ENCODE data around the gene PRKCB.

DNA sequence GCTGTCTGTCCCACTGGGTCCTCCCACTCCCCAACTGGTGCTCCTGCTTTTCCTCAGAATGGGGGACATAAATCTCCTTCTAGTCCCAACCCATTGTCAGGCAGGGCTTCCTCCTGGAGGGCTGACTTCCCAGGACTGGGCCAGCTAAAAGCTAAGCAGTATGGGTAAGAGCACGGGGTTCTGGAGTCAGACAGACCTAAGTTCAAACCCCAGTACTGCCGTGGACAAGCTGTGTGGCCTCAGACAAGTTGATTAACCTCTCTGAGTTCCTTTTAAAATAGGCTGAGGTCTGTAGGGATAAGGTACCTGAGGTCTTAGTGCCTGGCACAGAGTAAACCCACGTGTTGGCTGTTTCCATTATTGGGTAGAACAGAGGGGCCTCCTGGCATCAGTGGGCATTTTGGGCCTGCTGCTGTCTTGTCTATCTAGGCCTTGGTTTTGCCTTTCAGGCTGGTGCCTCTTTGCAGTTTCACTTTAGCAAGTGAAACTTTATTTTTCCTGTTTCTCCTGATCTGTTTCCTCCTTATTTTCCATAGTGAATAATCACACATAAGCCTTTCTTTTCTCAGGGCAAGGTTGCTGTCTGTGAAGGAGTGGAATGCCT lies 114.6 kb downstream of the PRKCB start:
- TF ChIP-seq, protein P1, sequence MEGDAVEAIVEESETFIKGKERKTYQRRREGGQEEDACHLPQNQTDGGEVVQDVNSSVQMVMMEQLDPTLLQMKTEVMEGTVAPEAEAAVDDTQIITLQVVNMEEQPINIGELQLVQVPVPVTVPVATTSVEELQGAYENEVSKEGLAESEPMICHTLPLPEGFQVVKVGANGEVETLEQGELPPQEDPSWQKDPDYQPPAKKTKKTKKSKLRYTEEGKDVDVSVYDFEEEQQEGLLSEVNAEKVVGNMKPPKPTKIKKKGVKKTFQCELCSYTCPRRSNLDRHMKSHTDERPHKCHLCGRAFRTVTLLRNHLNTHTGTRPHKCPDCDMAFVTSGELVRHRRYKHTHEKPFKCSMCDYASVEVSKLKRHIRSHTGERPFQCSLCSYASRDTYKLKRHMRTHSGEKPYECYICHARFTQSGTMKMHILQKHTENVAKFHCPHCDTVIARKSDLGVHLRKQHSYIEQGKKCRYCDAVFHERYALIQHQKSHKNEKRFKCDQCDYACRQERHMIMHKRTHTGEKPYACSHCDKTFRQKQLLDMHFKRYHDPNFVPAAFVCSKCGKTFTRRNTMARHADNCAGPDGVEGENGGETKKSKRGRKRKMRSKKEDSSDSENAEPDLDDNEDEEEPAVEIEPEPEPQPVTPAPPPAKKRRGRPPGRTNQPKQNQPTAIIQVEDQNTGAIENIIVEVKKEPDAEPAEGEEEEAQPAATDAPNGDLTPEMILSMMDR (IDR thresholded peaks at IDR 0.05; ENCODE audit: insufficient read depth, low read length): no peak
- TF ChIP-seq, protein P2, sequence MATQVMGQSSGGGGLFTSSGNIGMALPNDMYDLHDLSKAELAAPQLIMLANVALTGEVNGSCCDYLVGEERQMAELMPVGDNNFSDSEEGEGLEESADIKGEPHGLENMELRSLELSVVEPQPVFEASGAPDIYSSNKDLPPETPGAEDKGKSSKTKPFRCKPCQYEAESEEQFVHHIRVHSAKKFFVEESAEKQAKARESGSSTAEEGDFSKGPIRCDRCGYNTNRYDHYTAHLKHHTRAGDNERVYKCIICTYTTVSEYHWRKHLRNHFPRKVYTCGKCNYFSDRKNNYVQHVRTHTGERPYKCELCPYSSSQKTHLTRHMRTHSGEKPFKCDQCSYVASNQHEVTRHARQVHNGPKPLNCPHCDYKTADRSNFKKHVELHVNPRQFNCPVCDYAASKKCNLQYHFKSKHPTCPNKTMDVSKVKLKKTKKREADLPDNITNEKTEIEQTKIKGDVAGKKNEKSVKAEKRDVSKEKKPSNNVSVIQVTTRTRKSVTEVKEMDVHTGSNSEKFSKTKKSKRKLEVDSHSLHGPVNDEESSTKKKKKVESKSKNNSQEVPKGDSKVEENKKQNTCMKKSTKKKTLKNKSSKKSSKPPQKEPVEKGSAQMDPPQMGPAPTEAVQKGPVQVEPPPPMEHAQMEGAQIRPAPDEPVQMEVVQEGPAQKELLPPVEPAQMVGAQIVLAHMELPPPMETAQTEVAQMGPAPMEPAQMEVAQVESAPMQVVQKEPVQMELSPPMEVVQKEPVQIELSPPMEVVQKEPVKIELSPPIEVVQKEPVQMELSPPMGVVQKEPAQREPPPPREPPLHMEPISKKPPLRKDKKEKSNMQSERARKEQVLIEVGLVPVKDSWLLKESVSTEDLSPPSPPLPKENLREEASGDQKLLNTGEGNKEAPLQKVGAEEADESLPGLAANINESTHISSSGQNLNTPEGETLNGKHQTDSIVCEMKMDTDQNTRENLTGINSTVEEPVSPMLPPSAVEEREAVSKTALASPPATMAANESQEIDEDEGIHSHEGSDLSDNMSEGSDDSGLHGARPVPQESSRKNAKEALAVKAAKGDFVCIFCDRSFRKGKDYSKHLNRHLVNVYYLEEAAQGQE (IDR thresholded peaks at IDR 0.05; ENCODE audit: insufficient replicate concordance, low read depth): no peak
- TF ChIP-seq GABPA (IDR thresholded peaks at IDR 0.05; ENCODE audit: low read depth) (no peak), POLR2AphosphoS5 (IDR thresholded peaks at IDR 0.05; ENCODE audit: low read depth) (0 out of 2 replicates have a peak, but pooled peaks have one; percentile 3), SPI1 (IDR thresholded peaks at IDR 0.05; ENCODE audit: borderline replicate concordance, low read depth) (no peak)

Measured in HL-60 (cell line).